ENCODE results near the gene STXBP4.

Gene STXBP4

DNA sequence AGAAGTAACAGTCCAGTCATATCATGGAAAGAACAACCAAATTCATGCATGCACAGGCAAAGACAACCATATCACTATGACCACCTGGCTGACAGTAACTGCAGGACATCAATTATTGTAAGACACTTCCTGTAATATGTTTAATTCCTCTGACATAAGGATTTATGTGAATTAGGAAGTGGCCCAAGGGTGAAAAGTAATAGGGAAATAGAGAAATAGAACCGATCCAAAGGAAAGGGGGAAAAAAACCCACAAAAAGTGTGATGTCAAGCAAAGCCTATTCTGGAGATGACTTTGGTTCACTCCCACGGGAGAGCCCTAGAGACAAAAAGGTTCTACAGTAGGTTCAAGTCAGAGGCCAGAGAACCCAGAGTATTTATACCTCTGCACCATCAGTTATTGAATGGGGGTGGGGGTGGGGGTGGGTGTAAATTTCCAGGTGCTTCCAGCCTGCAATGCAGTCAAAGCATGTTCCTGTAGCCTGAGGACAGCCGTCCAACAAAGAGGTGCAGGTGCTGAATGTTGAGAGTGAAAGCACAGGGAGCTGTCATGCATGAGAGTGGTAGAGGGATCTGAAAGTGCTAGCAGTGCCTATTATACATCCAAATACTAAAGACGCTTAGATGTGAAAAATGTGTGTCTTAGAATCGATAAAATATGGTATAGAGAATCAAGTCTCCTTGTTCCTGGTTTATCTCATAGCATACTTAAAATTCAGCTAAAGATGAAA, 200.6 kb downstream of the STXBP4 start:
- no peak for DNase-seq (ENCODE audit: low read depth in 1 of 2, low spot score in 1 of 2)

GRCh38 chr17:55171634-55172328, 203.2 kb downstream of the STXBP4 start:
- no peak for DNase-seq (ENCODE audit: low read depth in 1 of 2, low spot score in 1 of 2)

DNA sequence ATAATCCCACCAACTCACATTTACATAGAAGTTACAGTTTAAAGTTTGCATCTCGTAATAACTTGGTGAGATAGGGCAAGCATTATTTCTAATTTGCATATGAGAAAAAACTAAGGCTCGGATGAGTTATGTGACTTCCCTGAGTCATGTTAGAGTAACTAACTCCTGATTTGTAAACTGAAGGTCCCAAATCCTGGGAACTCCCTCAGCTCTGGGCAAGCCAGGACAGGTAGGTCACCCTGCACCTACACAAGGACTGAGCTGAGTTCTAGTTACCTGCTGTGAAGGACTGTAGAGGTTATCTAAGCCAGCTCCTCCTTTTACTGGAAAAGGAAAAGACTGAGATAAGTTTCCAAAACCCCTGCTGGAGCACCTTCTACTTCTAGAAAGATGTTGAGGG, 204.0 kb downstream of the STXBP4 start:
- DNase-seq (ENCODE audit: low read depth in 1 of 2, low spot score in 1 of 2) = no peak

- no peak for DNase-seq (ENCODE audit: low read depth in 1 of 2, low spot score in 1 of 2)
Measured at GRCh38 chr17:55174133-55174532, 205.6 kb downstream of the STXBP4 start.

- DNase-seq (ENCODE audit: low read depth in 1 of 2, low spot score in 1 of 2) = no peak
Measured at GRCh38 chr17:55175788-55176427, 207.3 kb downstream of the STXBP4 start.

DNA sequence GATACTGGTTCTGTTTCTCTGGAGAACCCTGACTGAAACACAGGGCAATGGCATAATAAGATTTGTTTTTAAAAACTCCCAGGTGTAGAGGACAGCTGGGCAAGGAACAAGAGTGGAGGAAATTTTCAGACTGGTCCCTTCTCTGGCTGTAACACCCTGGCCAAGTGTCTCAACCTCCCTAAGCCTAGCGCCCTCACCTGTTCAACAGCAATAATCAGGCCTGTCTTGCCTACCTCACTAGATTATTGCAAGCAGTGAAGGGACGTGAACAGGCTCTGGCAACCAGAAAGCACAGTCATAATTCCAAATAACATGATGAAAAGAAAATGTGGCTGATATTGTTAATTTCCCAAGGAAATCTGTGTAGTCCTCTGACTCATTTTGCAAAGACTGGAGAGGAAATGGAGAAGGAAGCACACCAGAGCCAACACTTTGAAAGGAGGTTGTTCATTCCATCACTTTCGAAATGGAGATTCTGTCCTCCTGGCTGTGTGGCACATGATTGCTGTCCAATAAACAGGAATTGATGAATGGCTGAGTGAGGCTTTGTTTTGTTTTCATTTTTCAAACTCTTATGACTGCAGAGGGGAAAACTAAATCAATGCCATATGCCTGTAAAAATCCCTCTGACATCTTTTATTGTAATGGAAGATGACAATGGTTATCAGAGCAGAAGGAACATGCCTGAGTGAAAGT, 208.7 kb downstream of the STXBP4 start:
- no peak for DNase-seq (ENCODE audit: low read depth in 1 of 2, low spot score in 1 of 2)

- DNase-seq (ENCODE audit: low read depth in 1 of 2, low spot score in 1 of 2) = no peak
Measured at GRCh38 chr17:55177855-55178217, 209.3 kb downstream of the STXBP4 start.

DNA sequence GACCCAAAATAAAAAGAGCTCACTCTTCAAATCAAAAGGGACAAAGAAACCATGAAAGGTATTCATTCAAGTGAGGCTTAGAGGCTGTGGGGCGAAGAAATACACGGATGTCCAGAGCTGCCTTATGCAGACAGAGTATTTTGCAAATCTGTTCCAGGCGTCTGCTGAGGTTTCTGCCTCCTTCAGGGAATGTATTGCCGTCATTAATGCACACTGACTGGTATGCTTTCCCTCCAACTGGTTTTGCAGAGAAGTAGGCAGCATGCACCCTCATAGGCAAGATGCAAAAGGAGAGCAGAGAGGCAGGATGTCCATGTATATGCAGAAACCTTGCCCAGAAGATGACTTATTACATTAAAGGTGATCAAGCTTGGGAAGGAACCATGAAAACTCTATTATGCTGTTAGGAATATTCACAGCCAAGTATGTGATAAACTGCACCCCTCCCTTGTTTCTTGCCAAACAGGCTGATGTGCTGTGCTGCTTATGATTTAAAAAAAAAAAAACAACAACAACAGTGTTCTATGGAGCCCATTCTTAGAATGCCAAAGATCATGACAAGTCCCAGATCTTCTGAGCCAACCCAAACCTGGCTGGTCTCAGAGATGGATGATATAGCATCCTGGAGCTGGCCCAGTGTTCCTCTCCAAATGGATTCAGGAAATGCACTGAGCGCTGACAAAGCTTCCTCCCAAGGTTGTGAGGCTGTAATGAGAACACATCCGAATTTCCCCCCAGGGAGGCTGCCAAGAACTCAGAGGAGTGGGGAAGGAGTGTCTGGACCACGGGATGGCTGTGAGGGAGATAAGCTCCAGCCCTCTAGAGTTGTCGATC, 218.6 kb downstream of the STXBP4 start:
- DNase-seq (ENCODE audit: low read depth in 1 of 2, low spot score in 1 of 2) = no peak

DNA sequence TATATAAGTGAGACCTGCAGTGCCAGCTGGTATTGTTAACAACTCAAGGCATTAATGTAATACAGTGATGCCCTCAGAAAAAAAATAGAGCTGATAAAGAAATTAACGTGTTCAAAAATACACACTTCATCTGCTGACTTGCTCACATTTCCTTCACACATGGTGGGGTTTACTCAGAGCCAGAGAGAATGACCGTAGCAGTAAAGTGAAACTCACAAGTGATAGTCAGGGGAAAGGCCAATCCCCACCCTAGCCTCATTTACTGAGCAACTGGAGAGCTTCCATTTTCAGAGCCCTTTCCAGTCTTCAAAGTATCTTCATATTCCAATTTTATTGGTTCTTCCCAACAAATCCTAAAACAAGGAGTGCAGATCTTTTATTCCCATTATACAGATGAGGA, 222.2 kb downstream of the STXBP4 start:
- DNase-seq (ENCODE audit: low read depth in 1 of 2, low spot score in 1 of 2) = no peak

- DNase-seq (ENCODE audit: low read depth in 1 of 2, low spot score in 1 of 2) = no peak
Measured at GRCh38 chr17:55198690-55199370, 230.3 kb downstream of the STXBP4 start.

DNA sequence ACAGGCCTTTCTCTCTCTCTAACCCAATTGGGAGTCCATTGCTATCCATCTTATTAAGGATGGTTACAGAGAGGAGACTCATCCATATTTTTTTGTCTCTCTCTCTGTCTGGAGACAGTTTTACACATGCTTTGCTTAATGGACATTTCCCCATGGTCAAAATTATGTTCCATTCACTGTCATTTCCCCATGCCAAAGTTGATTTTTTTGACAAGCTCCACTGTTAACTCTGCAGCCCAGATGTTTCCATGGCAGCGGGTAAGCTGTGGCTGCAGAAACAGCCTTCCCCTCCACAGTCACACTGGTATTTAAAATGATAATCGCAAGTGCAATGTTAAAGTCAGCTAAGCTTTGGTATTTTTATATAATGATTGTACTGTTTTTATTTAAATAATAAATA, 232.3 kb downstream of the STXBP4 start:
- DNase-seq (ENCODE audit: low read depth in 1 of 2, low spot score in 1 of 2) = no peak

- DNase-seq (ENCODE audit: low read depth in 1 of 2, low spot score in 1 of 2) = no peak
Measured at GRCh38 chr17:55201308-55201932, 232.9 kb downstream of the STXBP4 start.

DNA sequence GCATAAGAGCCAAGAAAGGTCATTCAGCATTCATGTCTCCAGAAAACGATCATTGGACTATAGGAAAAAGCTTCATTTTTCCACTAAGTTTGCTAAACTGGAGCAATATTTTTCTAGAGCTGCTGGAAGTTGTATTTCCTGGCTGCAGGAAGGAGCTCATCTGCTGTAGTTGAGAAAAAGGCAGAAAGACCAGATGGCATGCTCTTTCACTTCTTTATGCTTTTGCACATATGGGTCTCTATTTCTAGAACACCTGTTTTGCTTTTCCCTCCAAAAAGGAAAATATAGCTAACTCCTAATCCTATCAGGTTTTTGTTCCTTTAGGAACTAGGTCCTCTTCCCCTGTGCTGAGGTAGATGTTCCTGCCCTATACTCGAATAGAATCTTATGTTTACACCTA, 234.3 kb downstream of the STXBP4 start:
- DNase-seq (ENCODE audit: low read depth in 1 of 2, low spot score in 1 of 2) = no peak

- no peak for DNase-seq (ENCODE audit: low read depth in 1 of 2, low spot score in 1 of 2)
Measured at GRCh38 chr17:55208078-55208812, 239.7 kb downstream of the STXBP4 start.

DNA sequence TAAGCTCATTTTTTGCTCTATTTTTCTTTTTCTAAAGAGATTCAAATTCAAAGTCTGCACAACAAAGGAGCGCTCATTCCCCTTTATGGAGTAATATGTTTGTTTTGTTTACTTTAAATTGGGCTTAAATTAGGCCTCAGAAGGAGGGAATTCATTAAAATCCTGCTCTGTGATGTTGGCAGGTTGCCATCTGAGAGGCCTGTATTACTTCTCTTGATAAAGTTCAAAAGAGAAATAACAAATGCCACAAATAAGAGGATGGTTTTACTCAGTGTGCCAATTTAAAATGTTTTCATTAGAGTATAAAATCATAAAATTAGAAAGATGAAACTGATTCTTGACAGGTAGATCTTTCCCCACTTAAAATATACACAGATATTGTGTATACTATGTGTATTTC, 241.7 kb downstream of the STXBP4 start:
- no peak for DNase-seq (ENCODE audit: low read depth in 1 of 2, low spot score in 1 of 2)

DNA sequence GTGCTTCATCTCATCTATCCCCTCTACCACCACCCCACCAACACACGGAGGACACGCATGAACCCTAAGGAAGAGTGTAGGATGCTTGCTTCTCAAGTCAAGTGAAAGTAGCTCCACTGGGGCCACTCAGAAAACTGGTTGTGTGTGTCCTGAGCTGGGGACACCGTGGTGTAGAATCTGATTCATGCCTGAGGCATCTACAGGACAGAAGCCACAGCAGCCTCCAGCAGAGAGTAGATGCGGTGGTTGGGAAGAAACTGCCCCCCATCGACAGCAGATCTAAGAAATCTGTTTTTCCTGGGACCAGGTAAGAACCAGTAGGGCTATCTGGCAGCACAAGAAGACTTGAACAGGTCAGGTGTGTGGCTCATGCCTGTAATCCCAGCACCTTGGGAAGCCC, 244.3 kb downstream of the STXBP4 start:
- DNase-seq (ENCODE audit: low read depth in 1 of 2, low spot score in 1 of 2) = no peak

DNA sequence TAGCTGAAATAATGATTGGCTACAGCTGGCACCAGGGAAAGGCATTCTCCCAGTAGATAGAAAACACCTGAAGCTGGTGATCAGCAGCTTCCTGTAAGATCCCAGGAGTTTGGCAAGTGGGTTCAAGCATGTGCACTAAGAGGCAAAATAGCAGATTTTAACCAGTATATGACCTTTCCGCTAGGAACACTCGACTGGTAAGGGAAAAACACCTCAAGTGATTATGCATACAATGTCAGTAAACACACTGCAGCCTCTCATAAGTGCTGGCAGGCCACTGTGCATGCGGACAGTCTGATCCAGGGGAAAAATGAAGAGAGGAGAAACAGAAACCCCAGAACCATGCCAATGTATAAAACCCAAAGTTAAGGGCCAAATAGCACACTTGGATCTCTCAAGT, 247.1 kb downstream of the STXBP4 start:
- DNase-seq (ENCODE audit: low read depth in 1 of 2, low spot score in 1 of 2) = no peak

DNA sequence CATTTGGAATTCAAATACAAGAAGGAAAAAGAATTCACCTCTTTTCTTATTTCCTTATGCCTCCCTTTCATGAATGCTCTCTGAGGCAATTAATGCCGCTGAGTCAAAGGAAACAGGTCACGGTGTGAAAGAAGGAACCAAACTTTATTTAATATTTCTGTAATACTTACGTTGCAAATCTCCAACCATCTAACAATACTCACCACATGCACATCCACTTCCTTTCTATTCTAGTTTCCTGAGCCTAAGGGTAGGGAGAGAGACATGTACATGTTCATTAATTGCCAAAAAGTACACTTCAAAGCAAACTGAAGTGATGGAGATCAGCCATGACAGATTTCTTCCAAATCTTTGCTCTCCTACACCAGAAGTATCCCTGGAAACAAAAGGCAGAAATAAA, 248.3 kb downstream of the STXBP4 start:
- no peak for DNase-seq (ENCODE audit: low read depth in 1 of 2, low spot score in 1 of 2)

DNA sequence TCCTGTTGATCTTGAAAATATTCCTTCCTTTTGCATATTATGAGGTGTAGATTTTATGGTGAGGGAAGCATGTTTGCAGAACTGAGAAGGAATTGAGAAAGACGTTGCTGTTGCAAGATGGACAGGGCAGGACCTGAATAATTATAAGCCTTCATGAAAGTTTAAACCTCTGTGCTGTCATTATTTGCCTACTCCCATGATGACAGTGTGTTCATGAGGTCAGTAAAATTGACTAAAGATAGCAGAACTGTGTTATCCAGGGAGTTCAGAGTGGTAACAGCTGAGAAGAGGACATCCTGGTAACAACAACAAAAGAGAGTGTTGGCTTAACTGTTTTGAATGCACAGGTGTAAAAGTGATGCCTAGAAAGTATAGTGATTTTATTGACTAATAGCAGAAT, 250.9 kb downstream of the STXBP4 start:
- no peak for DNase-seq (ENCODE audit: low read depth in 1 of 2, low spot score in 1 of 2)
